GM12878 (cell line): ENCODE measurements around the gene MRPS18A. TPM values are rescaled to one million over a fixed set of nuclear protein-coding genes. Genes with fewer than 3 reads are reported as not detected.

ENCODE experiments used
- BRCA1 ChIP-seq: IDR thresholded peaks from 2 replicates; pipeline ENCODE4 v1.6.1; 2011; ENCODE audit warnings: low read depth, low read length, improper control_type of control experiment
- FOXM1 ChIP-seq: IDR thresholded peaks from 2 replicates; pipeline ENCODE4 v1.6.1; 2012; ENCODE audit warnings: low read depth, mild to moderate bottlenecking, inconsistent platforms, low read length, moderate library complexity
- HDAC6 ChIP-seq: fragments of 200-600 bp; sonication (generic); IDR thresholded peaks from one replicate; pipeline ENCODE4 v1.8.0; 2017; ENCODE audit warnings: antibody characterized with exemption; ENCODE audit not compliant: unreplicated experiment
- IRF4 ChIP-seq: IDR thresholded peaks from 2 replicates; pipeline ENCODE4 v1.6.1; 2011; ENCODE audit warnings: low read depth, low read length
- MEF2B ChIP-seq: fragments of 450-650 bp; IDR thresholded peaks from 2 replicates; pipeline ENCODE4 v1.6.1; 2018; ENCODE audit warnings: mild to moderate bottlenecking, moderate library complexity; ENCODE audit not compliant: partially characterized antibody, poor library complexity, severe bottlenecking
- PAX5 ChIP-seq: IDR thresholded peaks from 2 replicates; pipeline ENCODE4 v1.6.1; 2011; ENCODE audit warnings: low read depth, low read length, borderline replicate concordance
- RUNX3 ChIP-seq: IDR thresholded peaks from 2 replicates; pipeline ENCODE4 v1.6.1; 2012; ENCODE audit warnings: low read length, inconsistent platforms
- SMAD1 ChIP-seq: fragments of 450-650 bp; IDR thresholded peaks from 2 replicates; pipeline ENCODE4 v1.6.1; 2018; ENCODE audit warnings: mild to moderate bottlenecking, low read depth; ENCODE audit not compliant: partially characterized antibody
- SP1 ChIP-seq: IDR thresholded peaks from one replicate; pipeline ENCODE4 v1.6.1; 2011; ENCODE audit warnings: low read depth, low read length
- ZNF207 ChIP-seq: fragments of 450-650 bp; IDR thresholded peaks from 2 replicates; pipeline ENCODE4 v1.6.1; 2014; ENCODE audit warnings: antibody characterized with exemption, mild to moderate bottlenecking, borderline replicate concordance
- ZNF622 ChIP-seq: fragments of 450-650 bp; IDR thresholded peaks from 2 replicates; pipeline ENCODE4 v1.6.1; 2017; ENCODE audit warnings: mild to moderate bottlenecking, inconsistent platforms
- polyA plus RNA-seq, 11 experiments: library from polyadenylated mRNA; depleted of rRNA in 4 of 11; unstranded in 6 of 11; stranded (reverse) in 5 of 11; fragments of >200 nt; fragmentation: Nextera tagmentation in 4 of 11; fragmentation: Illumina TruSeq in 1 of 11; extraction: Ambion mirVana in 4 of 11; extraction: Trizol in 1 of 11; gene quantifications; 1 replicate in 1 of 11; 2 replicates in 10 of 11; pipeline versions ENCODE4 v1.2.1 to v1.2.3, GENCODE V29; 2011 to 2016; ENCODE audit warnings: inconsistent platforms in 2 of 11, missing spikeins in 2 of 11, low read depth in 1 of 11
- total RNA-seq, 4 experiments: library from RNA; depleted of rRNA in 3 of 4; stranded (reverse); fragments of >200 nt in 3 of 4; fragmentation: Illumina TruSeq in 1 of 4; extraction: Trizol in 1 of 4; gene quantifications; 2 replicates each; pipeline versions ENCODE4 v1.2.1 to v1.2.3, GENCODE V29; 2013 to 2021
- TF ChIP-seq, protein P1 (sequence below): fragments of 450-650 bp; formaldehyde crosslinking; IDR thresholded peaks from 2 replicates; pipeline ENCODE4 v1.4.0; 2020; ENCODE audit warnings: mild to moderate bottlenecking, moderate library complexity
- TF ChIP-seq, protein P2 (sequence below): fragments of 150-350 bp; IDR thresholded peaks from 2 replicates; pipeline ENCODE4 v1.6.1; 2016; ENCODE audit warnings: low read depth, low read length
- TF ChIP-seq, protein P3 (sequence below): fragments of 450-650 bp; IDR thresholded peaks from 2 replicates; pipeline ENCODE4 v1.6.1; 2017; ENCODE audit warnings: borderline replicate concordance
- TF ChIP-seq, protein P4 (sequence below): fragments of 450-650 bp; IDR thresholded peaks from 2 replicates; pipeline ENCODE4 v1.6.1; 2016; ENCODE audit warnings: mild to moderate bottlenecking

Gene MRPS18A
- total and polyA plus RNA-seq, 10 of the 15 experiments (the other 5 are each of a cell fraction or from before 2014, with no cell fraction given), result 66.3 to 158 (median 98.7) TPM

DNA sequence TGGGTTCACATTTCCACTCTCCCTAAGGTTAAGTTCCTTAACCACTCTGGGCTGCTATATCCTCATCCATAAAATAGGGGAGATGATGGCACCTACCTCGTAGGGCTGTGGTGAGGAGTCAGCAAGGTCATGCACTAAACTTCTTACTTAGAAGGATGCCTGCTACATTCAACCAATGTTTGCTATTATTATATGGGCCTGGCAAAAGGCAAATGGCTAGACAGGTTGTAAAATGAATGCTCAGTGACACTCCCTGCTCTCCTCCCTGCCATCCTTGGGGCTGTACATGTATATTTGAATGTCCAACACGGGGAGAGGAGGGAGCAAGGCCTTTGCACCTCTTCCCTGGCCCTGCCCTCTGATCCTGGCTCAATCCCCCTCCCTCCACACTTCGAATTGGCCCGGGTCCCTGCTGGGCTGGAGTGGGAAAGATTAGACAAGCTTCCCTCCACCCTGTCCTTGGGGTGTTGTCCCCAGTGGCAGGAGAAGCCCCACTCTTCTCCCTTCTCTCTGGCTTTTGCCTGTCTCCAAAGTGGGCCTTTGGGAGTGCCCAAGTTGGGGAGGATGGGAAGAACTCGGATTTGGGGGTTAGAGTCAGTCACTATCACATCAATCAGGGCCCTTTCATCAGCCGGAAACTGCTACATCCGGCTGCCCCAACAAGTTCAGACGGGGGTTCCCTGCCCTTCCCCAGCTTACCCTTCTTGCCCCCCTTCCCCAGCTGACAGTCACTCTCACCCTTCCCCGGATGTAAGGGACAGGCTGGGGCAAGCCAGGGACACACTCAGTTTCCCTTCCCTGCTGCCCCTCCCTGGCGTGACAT, 46.1 kb upstream of the MRPS18A start (continued):
- TF ChIP-seq, protein P1, sequence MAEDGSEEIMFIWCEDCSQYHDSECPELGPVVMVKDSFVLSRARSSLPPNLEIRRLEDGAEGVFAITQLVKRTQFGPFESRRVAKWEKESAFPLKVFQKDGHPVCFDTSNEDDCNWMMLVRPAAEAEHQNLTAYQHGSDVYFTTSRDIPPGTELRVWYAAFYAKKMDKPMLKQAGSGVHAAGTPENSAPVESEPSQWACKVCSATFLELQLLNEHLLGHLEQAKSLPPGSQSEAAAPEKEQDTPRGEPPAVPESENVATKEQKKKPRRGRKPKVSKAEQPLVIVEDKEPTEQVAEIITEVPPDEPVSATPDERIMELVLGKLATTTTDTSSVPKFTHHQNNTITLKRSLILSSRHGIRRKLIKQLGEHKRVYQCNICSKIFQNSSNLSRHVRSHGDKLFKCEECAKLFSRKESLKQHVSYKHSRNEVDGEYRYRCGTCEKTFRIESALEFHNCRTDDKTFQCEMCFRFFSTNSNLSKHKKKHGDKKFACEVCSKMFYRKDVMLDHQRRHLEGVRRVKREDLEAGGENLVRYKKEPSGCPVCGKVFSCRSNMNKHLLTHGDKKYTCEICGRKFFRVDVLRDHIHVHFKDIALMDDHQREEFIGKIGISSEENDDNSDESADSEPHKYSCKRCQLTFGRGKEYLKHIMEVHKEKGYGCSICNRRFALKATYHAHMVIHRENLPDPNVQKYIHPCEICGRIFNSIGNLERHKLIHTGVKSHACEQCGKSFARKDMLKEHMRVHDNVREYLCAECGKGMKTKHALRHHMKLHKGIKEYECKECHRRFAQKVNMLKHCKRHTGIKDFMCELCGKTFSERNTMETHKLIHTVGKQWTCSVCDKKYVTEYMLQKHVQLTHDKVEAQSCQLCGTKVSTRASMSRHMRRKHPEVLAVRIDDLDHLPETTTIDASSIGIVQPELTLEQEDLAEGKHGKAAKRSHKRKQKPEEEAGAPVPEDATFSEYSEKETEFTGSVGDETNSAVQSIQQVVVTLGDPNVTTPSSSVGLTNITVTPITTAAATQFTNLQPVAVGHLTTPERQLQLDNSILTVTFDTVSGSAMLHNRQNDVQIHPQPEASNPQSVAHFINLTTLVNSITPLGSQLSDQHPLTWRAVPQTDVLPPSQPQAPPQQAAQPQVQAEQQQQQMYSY (CRISPR knock-in tag), result no peak
- TF ChIP-seq SMAD1, result no peak
- peak; percentile 68; the same call in 1 of the 2 replicates for TF ChIP-seq PAX5
- no peak for TF ChIP-seq HDAC6
- no peak for TF ChIP-seq BRCA1
- TF ChIP-seq, protein P2, sequence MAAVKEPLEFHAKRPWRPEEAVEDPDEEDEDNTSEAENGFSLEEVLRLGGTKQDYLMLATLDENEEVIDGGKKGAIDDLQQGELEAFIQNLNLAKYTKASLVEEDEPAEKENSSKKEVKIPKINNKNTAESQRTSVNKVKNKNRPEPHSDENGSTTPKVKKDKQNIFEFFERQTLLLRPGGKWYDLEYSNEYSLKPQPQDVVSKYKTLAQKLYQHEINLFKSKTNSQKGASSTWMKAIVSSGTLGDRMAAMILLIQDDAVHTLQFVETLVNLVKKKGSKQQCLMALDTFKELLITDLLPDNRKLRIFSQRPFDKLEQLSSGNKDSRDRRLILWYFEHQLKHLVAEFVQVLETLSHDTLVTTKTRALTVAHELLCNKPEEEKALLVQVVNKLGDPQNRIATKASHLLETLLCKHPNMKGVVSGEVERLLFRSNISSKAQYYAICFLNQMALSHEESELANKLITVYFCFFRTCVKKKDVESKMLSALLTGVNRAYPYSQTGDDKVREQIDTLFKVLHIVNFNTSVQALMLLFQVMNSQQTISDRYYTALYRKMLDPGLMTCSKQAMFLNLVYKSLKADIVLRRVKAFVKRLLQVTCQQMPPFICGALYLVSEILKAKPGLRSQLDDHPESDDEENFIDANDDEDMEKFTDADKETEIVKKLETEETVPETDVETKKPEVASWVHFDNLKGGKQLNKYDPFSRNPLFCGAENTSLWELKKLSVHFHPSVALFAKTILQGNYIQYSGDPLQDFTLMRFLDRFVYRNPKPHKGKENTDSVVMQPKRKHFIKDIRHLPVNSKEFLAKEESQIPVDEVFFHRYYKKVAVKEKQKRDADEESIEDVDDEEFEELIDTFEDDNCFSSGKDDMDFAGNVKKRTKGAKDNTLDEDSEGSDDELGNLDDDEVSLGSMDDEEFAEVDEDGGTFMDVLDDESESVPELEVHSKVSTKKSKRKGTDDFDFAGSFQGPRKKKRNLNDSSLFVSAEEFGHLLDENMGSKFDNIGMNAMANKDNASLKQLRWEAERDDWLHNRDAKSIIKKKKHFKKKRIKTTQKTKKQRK, result no peak
- no peak for TF ChIP-seq MEF2B
- TF ChIP-seq ZNF207, result no peak
- 0 out of 2 replicates have a peak, but pooled peaks have one; percentile 10 for TF ChIP-seq IRF4
- no peak for TF ChIP-seq SP1
- no peak for TF ChIP-seq ZNF622
- TF ChIP-seq RUNX3, result peak; percentile 62
- TF ChIP-seq, protein P3, sequence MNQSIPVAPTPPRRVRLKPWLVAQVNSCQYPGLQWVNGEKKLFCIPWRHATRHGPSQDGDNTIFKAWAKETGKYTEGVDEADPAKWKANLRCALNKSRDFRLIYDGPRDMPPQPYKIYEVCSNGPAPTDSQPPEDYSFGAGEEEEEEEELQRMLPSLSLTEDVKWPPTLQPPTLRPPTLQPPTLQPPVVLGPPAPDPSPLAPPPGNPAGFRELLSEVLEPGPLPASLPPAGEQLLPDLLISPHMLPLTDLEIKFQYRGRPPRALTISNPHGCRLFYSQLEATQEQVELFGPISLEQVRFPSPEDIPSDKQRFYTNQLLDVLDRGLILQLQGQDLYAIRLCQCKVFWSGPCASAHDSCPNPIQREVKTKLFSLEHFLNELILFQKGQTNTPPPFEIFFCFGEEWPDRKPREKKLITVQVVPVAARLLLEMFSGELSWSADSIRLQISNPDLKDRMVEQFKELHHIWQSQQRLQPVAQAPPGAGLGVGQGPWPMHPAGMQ, result no peak
- no peak for TF ChIP-seq FOXM1
- TF ChIP-seq, protein P4, sequence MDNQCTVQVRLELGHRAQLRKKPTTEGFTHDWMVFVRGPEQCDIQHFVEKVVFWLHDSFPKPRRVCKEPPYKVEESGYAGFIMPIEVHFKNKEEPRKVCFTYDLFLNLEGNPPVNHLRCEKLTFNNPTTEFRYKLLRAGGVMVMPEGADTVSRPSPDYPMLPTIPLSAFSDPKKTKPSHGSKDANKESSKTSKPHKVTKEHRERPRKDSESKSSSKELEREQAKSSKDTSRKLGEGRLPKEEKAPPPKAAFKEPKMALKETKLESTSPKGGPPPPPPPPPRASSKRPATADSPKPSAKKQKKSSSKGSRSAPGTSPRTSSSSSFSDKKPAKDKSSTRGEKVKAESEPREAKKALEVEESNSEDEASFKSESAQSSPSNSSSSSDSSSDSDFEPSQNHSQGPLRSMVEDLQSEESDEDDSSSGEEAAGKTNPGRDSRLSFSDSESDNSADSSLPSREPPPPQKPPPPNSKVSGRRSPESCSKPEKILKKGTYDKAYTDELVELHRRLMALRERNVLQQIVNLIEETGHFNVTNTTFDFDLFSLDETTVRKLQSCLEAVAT, result no peak
